Small intestine (tissue), 7 donors: Measurements from ENCODE around the gene PPIL6. TPM values are rescaled to one million over a fixed set of nuclear protein-coding genes. Genes with fewer than 3 reads are reported as not detected.

ENCODE experiments used
- DNase-seq, 2 donors: peaks; one replicate each; pipeline versions ENCODE4 v3.0.0 to v3.0.0-alpha.2; 2013
- FAIRE-seq: peaks from 2 replicates; lab custom pipeline; 2012; peaks lifted over from hg19 to GRCh38; lab: Jason Lieb, UNC
- H3K27ac ChIP-seq, 3 donors: one replicate each; pipeline ENCODE4 v1.5.1; 2013; ENCODE audit warnings: low read length in 2 of 3, mild to moderate bottlenecking in 2 of 3, control low read depth in 1 of 3, inconsistent platforms in 1 of 3, low read depth in 1 of 3, moderate library complexity in 1 of 3
- H3K27me3 ChIP-seq, 3 donors: one replicate each; pipeline ENCODE4 v1.6.1; 2013; ENCODE audit warnings: low read length in 3 of 3, inconsistent platforms in 1 of 3; ENCODE audit not compliant: control insufficient read depth in 3 of 3, insufficient read depth in 3 of 3
- H3K36me3 ChIP-seq, 3 donors: one replicate each; pipeline ENCODE4 v1.6.1; 2013; ENCODE audit warnings: low read length in 3 of 3, inconsistent platforms in 1 of 3, low read depth in 1 of 3, mild to moderate bottlenecking in 1 of 3, moderate library complexity in 1 of 3; ENCODE audit not compliant: control insufficient read depth in 3 of 3, insufficient read depth in 2 of 3
- H3K4me1 ChIP-seq, 3 donors: one replicate each; pipeline ENCODE4 v1.6.1; 2013; ENCODE audit warnings: low read length in 2 of 3, inconsistent platforms in 1 of 3, low read depth in 1 of 3, mild to moderate bottlenecking in 1 of 3, moderate library complexity in 1 of 3; ENCODE audit not compliant: control insufficient read depth in 3 of 3, insufficient read depth in 2 of 3
- H3K4me3 ChIP-seq, 3 donors: one replicate each; pipeline ENCODE4 v1.5.1; 2013; ENCODE audit warnings: low read length in 3 of 3, control low read depth in 1 of 3, inconsistent platforms in 1 of 3, low read depth in 1 of 3, mild to moderate bottlenecking in 1 of 3, moderate library complexity in 1 of 3
- H3K9me3 ChIP-seq, 2 donors: one replicate each; pipeline ENCODE4 v1.6.1; 2013; ENCODE audit warnings: low read depth in 1 of 2, low read length in 1 of 2; ENCODE audit not compliant: control insufficient read depth in 2 of 2, insufficient read depth in 1 of 2
- WGBS, 3 donors: extraction: QIAGEN DNeasy Blood & Tissue Kit; methylation state at CpG; one replicate each; pipeline ENCODE4 v1.1.7; 2013; 5-methylcytosine and 5-hydroxymethylcytosine counted together
- polyA plus RNA-seq, 4 donors: library from polyadenylated mRNA; stranded (reverse) in 3 of 4; unstranded in 1 of 4; fragments of 200-250 nt in 3 of 4; fragments of 120-200 nt in 1 of 4; gene quantifications; one replicate each; pipeline versions ENCODE4 v1.2.1 to v1.2.3, GENCODE V29; 2013
- donor health status: healthy with polysubstance abuse.
- donor health status: control.
- donor health status: control.
- donor health status: Bipolar disorder and iron deficiency.
- donor health status: healthy.

PPIL6 gene
- polyA plus RNA-seq, 4 donors: 0.22 to 4.8 (median 0.76) TPM; not detected in 1

- 3 to 5% (median 3%) methylated on average over 46 to 48 of the region's 48 CpGs for WGBS, 3 donors
- H3K27ac ChIP-seq: peak overlapping the region; percentile 86 to 96 (median 90)
- no peak for FAIRE-seq
Measured at GRCh38 chr6:109454496-109455436, 14.3 kb upstream of the PPIL6 start.

GRCh38 chr6:109453594-109454495 is 13.4 kb upstream of the PPIL6 start:
- H3K4me1 ChIP-seq: peaks cover 5 to 40% (median 5%) of the 10 kb centered on the region in 3 donors
- no peaks in the 10 kb centered on the region for H3K27me3 ChIP-seq
- no peak for DNase-seq
- no peaks in the 10 kb centered on the region for H3K9me3 ChIP-seq
- H3K36me3 ChIP-seq: peaks cover 0 to 47% (median 2%) of the 10 kb centered on the region in 3 donors
- H3K27ac ChIP-seq: peak overlapping the region in 2 of 3 donors; percentile 28 to 86
- H3K4me3 ChIP-seq: peak overlapping the region in 2 of 3 donors; percentile 83 to 94
- WGBS, 3 donors: 88 to 96% (median 91%) methylated on average over 24 to 27 of the region's 27 CpGs
- FAIRE-seq: no peak

More at GRCh38 chr6:109454496-109455436, 14.3 kb upstream of the PPIL6 start:
- Histone ChIP-seq H3K36me3 (peaks cover 0 to 38% (median 2%) of the 10 kb centered on the region in 3 donors), H3K27me3 (no peaks in the 10 kb centered on the region), H3K4me1 (peaks cover 5 to 36% (median 5%) of the 10 kb centered on the region in 3 donors), H3K4me3 (peak overlapping the region; percentile 80 to 94 (median 83)), H3K9me3 (no peaks in the 10 kb centered on the region)
- DNase-seq: peak; percentile 80 to 82

GRCh38 chr6:109453156-109453555 is 12.7 kb upstream of the PPIL6 start:
- H3K9me3 ChIP-seq: no peaks in the 10 kb centered on the region
- peaks cover 0 to 54% (median 2%) of the 10 kb centered on the region in 3 donors for H3K36me3 ChIP-seq
- H3K4me1 ChIP-seq: peaks cover 5 to 40% (median 5%) of the 10 kb centered on the region in 3 donors
- DNase-seq (no peak), FAIRE-seq (no peak)
- 94 to 100% (median 100%) methylated on average over 2 of the region's 2 CpGs for WGBS, 3 donors
- H3K27me3 ChIP-seq: no peaks in the 10 kb centered on the region
- H3K4me3 ChIP-seq: no peak overlapping the region
- no peak overlapping the region for H3K27ac ChIP-seq

GRCh38 chr6:109452181-109452580 is 11.8 kb upstream of the PPIL6 start:
- Histone ChIP-seq H3K4me3 (no peak overlapping the region), H3K27me3 (no peaks in the 10 kb centered on the region), H3K27ac (no peak overlapping the region), H3K4me1 (peaks cover 3 to 31% (median 5%) of the 10 kb centered on the region in 3 donors), H3K9me3 (no peaks in the 10 kb centered on the region), H3K36me3 (peaks cover 0 to 64% (median 2%) of the 10 kb centered on the region in 3 donors)
- 76 to 86% (median 82%) methylated on average over 9 of the region's 9 CpGs for WGBS, 3 donors
- FAIRE-seq (no peak), DNase-seq (no peak)

GRCh38 chr6:109451376-109451775 is 10.9 kb upstream of the PPIL6 start:
- no peaks in the 10 kb centered on the region for H3K9me3 ChIP-seq
- FAIRE-seq (no peak), DNase-seq (no peak)
- no peak overlapping the region for H3K4me3 ChIP-seq
- H3K4me1 ChIP-seq: peaks cover 3 to 24% (median 3%) of the 10 kb centered on the region in 3 donors
- 92 to 96% (median 96%) methylated on average over 6 to 7 of the region's 7 CpGs for WGBS, 3 donors
- H3K27me3 ChIP-seq: no peaks in the 10 kb centered on the region
- peaks cover 2 to 72% (median 2%) of the 10 kb centered on the region in 3 donors for H3K36me3 ChIP-seq
- no peak overlapping the region for H3K27ac ChIP-seq

GRCh38 chr6:109450801-109451200 is 10.4 kb upstream of the PPIL6 start:
- H3K4me3 ChIP-seq: no peak overlapping the region
- H3K27me3 ChIP-seq: no peaks in the 10 kb centered on the region
- DNase-seq (no peak), FAIRE-seq (no peak)
- H3K9me3 ChIP-seq: no peaks in the 10 kb centered on the region
- peaks cover 3 to 21% (median 3%) of the 10 kb centered on the region in 3 donors for H3K4me1 ChIP-seq
- no peak overlapping the region for H3K27ac ChIP-seq
- peaks cover 2 to 77% (median 7%) of the 10 kb centered on the region in 3 donors for H3K36me3 ChIP-seq
- WGBS, 3 donors: 71 to 82% (median 73%) methylated on average over 3 of the region's 3 CpGs

- WGBS, 3 donors: 76 to 83% (median 80%) methylated on average over 15 to 16 of the region's 16 CpGs
- Histone ChIP-seq H3K4me3 (no peak overlapping the region), H3K27ac (no peak overlapping the region), H3K27me3 (no peaks in the 10 kb centered on the region), H3K36me3 (peaks cover 6 to 85% (median 9%) of the 10 kb centered on the region in 3 donors), H3K4me1 (peaks cover 3 to 21% (median 3%) of the 10 kb centered on the region in 3 donors), H3K9me3 (no peaks in the 10 kb centered on the region)
- peak in 1 of 2 donors; percentile 36 for DNase-seq
- no peak for FAIRE-seq
Measured at GRCh38 chr6:109449795-109450673, 9.6 kb upstream of the PPIL6 start.
